Activated naive CD8-positive, alpha-beta T cell (primary cell): ENCODE data around the gene SETD4.

Experiments
- H3K27ac Mint-ChIP-seq: one replicate; pipeline ENCODE4 v1.8.0; 2021; ENCODE audit warnings: mixed read lengths
- H3K27me3 Mint-ChIP-seq: one replicate; pipeline ENCODE4 v1.8.0; 2021; ENCODE audit warnings: mixed read lengths
- H3K36me3 Mint-ChIP-seq: one replicate; pipeline ENCODE4 v1.8.0; 2021; ENCODE audit warnings: mixed read lengths
- H3K4me1 Mint-ChIP-seq: one replicate; pipeline ENCODE4 v1.8.0; 2021; ENCODE audit warnings: low read depth, mixed read lengths
- H3K4me3 Mint-ChIP-seq: one replicate; pipeline ENCODE4 v1.8.0; 2021; ENCODE audit warnings: mild to moderate bottlenecking, mixed read lengths
- H3K9me3 Mint-ChIP-seq: one replicate; pipeline ENCODE4 v1.8.0; 2021; ENCODE audit warnings: low read depth, mixed read lengths

SETD4 gene

DNA sequence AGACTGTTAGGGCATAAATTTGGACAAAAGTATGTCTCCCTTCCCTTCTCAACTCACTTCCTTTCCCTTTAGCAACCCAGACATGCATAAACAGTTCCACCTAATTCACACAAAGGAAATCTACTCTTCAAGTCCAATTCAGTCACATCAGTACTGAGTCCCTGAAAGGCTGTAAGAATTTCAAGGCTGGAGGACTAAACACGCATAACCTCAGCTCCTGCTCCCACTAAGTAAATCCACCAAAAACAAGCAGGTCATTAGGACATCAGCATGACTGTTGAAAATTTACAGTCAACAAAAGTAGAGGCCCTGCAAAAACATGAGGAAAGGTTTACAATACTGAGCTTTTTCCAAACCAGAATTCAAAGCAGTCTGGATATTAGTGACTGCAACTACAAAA, 18.4 kb downstream of the SETD4 start:
- H3K27me3 Mint-ChIP-seq = no peaks in the 10 kb centered on the region
- no peak overlapping the region for H3K27ac Mint-ChIP-seq
- H3K9me3 Mint-ChIP-seq = no peaks in the 10 kb centered on the region
- no peak overlapping the region for H3K4me3 Mint-ChIP-seq
- peaks cover 2% of the 10 kb centered on the region for H3K4me1 Mint-ChIP-seq
- H3K36me3 Mint-ChIP-seq = peaks cover 9% of the 10 kb centered on the region

DNA sequence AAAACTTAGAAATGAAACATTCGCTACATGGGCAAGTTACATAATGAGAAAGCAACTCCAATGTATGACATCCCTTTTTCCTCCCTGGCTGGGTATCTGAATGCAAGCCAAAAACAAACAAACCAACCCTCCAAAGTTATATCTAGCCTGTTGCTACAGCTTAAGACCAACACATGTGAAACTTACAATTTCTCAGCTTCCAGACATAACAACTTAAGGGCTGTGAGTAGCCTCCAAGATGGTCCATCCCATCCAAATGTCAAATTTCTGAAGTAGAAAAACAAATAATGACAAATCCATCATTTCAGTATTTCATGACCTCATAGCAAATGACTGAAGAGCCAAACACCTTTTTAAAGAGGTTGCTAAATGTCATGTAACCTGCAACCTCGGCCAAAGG, 19.9 kb downstream of the SETD4 start:
- no peaks in the 10 kb centered on the region for H3K27me3 Mint-ChIP-seq
- no peak overlapping the region for H3K27ac Mint-ChIP-seq
- H3K9me3 Mint-ChIP-seq = no peaks in the 10 kb centered on the region
- peaks cover 2% of the 10 kb centered on the region for H3K4me1 Mint-ChIP-seq
- H3K4me3 Mint-ChIP-seq = no peak overlapping the region
- H3K36me3 Mint-ChIP-seq = peaks cover 15% of the 10 kb centered on the region

DNA sequence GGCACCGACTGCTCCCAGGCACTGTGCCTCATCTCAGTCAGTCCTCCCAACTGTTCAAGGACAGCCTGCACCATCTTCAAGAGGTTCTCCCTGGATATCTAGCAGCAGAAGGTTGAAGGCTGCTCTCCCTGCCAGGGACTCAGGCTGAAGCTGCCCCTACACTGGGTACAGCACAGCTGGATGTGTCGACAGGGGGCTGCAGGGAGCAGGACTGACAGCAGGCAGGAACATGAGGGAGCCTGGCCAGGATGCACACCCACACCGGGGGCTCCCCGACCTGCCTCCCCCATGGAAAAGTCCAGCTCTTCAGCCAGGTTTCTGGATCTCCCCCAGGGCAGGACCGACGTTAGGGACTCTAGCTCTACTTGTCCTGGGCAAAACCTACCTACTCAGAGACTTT, 20.5 kb downstream of the SETD4 start:
- Mint-ChIP-seq H3K4me3 (no peak overlapping the region), H3K27me3 (no peaks in the 10 kb centered on the region), H3K9me3 (no peaks in the 10 kb centered on the region), H3K36me3 (peaks cover 13% of the 10 kb centered on the region), H3K4me1 (no peaks in the 10 kb centered on the region), H3K27ac (no peak overlapping the region)

DNA sequence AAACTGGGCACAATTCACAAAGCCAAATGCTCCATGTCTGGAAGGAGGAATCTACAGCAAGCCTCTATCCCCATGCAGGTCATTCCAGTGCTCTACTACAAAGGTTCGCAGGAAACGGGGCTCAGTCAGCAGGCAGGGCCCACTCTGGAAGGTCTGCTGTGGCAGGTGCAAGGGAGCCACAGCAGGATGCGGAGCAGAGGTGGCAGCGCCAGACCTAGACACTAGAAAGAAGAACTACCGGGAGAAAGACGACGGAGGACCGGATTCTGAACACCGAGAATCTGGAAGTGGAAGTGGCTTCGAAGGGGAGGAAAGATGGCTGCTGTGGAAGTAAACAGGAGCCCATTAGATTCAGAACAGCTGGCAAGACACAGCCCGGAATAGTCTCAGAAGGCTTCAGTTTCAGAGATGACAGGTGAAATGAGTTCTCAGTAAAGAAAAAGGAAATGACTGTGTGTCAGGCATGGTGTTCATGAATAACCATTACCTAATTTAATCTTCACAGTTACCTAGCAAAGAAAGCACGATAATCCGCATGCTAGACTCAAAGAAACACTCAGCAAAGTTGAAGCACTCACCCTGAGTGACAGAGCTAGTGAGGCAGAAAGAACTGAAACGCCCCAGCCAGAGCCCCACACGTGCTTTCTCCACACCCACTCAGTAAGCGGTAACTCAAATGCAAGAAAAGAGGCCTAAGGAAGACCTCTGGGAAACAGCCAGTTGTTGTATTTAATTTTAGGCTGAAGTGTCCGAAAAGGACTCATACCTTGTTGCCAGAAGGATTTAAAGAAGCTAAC, 21.4 kb downstream of the SETD4 start:
- H3K4me3 Mint-ChIP-seq = no peak overlapping the region
- H3K9me3 Mint-ChIP-seq = no peaks in the 10 kb centered on the region
- no peak overlapping the region for H3K27ac Mint-ChIP-seq
- H3K27me3 Mint-ChIP-seq = no peaks in the 10 kb centered on the region
- H3K36me3 Mint-ChIP-seq = peaks cover 11% of the 10 kb centered on the region
- no peaks in the 10 kb centered on the region for H3K4me1 Mint-ChIP-seq

DNA sequence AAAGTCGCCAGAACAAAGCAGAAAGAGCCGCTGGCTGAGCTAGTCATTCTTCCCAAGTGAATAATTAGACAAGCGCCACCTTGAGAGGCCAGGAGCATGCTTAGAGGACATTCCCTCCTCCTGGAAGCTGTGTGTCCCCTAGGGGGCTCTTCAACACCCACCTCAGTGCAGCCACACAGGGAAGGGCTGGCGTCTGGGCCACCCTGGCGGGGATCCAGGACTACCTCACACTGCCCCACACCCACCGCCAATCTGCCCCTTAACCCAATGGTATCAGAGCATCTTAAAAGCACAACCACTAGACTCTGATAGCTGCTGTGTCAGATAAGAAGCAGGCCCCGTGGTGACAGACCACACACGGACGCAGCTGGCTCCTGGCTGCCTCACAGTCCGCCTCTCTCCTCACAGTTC, 24.9 kb downstream of the SETD4 start:
- Mint-ChIP-seq H3K9me3 (no peaks in the 10 kb centered on the region), H3K4me3 (no peak overlapping the region), H3K27me3 (no peaks in the 10 kb centered on the region), H3K4me1 (no peaks in the 10 kb centered on the region), H3K27ac (no peak overlapping the region), H3K36me3 (peaks cover 11% of the 10 kb centered on the region)

DNA sequence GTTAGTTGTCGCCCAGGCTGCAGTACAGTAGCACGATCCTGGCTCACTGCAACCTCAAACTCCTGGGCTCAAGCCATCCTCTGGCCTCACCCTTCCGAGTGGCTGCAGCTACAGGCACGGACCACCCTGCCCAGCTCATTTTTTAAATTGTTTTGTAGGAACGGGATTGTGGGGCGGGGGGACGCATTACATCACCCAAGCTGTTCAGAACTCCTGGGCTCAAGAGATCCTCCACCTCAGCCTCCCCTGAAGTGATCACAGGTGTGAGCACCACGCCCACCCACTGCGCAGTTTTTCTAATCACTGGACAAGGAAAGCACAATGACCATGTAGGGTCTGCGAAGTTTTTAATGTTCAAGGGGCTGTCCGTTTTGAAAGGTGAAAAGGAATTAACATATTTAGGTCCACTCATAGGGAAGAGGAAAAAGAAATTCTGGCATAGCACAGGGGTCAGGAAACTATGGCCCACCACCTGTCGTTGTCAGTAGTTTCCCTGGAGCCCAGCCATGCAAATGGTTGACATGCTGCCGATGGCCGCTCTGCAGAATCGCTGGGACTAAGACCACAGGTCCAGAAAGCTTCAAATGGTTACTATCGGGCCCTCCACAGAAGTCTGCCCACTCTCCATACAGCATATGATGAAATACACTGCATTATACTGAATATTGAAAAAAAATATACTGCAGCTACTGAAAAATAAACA, 26.0 kb downstream of the SETD4 start:
- H3K27me3 Mint-ChIP-seq = no peaks in the 10 kb centered on the region
- H3K36me3 Mint-ChIP-seq = peaks cover 8% of the 10 kb centered on the region
- no peak overlapping the region for H3K4me3 Mint-ChIP-seq
- H3K9me3 Mint-ChIP-seq = no peaks in the 10 kb centered on the region
- no peaks in the 10 kb centered on the region for H3K4me1 Mint-ChIP-seq
- H3K27ac Mint-ChIP-seq = no peak overlapping the region

DNA sequence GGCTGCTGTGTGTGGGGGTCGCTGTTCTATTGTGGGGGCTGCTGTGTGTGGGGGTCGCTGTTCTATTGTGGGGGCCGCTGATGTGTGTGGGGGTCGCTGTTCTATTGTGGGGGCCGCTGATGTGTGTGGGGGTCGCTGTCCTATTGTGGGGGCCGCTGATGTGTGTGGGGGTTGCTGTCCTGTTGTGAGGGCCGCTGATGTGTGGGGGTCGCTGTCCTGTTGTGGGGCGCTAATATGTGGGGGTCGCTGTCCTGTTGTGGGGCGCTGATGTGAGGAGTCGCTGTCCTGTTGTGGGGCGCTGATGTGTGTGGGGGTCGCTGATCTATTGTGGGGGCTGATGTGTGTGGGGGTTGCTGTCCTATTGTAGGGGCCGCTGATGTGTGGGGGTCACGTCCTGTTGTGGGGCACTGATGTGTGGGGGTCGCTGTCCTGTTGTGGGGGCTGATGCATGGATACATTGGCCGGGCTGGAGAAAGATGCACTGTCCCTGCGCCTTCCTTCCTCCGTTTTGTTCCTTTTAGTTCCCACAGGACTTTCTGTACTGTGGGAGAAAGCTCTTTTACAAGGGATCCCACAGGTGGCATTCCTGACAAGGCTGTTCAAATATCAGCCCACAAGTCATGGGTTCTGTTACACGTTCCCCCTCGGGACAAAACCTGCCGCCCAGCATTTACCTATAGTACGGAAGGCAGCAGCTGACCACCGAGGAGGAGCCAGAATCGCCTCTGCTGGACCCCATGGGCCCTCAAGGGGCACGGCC, 27.5 kb downstream of the SETD4 start:
- H3K9me3 Mint-ChIP-seq = no peaks in the 10 kb centered on the region
- H3K27me3 Mint-ChIP-seq = no peaks in the 10 kb centered on the region
- peaks cover 8% of the 10 kb centered on the region for H3K36me3 Mint-ChIP-seq
- H3K27ac Mint-ChIP-seq = no peak overlapping the region
- no peak overlapping the region for H3K4me3 Mint-ChIP-seq
- peaks cover 4% of the 10 kb centered on the region for H3K4me1 Mint-ChIP-seq

DNA sequence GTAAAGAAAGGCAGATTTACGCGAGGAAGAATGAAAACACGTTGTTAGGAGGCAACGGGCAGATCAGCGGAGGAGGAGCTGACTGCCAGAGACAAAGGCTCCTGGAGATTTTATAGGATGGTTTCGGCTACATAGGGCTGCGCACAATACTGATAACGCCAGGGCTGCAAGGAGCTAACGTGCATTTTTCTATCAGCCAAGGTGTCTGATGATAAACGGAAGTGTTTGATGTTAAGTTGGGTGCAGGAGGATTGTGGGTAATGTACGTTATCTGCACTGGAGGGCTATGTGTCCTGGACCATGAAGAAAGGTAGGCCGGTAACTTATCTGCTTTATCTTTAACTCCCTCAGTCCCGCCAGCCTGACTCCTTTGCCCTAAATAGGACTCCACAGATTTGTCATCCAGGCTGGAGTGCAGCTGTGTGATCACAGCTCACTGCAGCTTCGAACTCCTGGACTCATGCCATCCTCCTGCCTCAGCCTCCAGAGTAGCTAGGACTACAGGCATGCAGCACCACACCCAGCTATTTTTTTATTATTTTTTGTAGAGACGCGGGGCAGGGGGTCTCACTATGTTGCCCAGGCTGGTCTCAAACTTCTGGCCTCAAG, 29.6 kb downstream of the SETD4 start:
- H3K27ac Mint-ChIP-seq = no peak overlapping the region
- peaks cover 4% of the 10 kb centered on the region for H3K4me1 Mint-ChIP-seq
- H3K4me3 Mint-ChIP-seq = no peak overlapping the region
- H3K36me3 Mint-ChIP-seq = no peaks in the 10 kb centered on the region
- H3K27me3 Mint-ChIP-seq = no peaks in the 10 kb centered on the region
- H3K9me3 Mint-ChIP-seq = no peaks in the 10 kb centered on the region

DNA sequence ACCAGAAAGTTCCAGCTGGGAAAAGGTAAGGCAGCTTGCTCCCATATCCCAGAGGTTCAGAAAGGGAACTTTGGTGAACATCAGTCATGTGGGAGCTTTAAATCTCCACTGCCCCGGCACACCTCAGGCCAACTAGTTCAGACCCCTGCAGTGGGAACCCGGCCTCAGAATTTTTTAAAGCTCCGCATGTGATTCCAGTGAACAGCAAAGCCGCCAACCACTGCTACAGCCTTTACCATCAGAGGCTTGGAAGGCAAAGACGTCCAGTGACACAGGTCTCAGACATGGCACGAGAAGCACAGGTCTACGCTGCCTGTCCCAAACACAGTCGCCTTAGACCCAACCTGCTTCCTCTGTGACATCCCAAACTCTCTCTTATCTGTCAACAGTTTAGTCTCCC, 31.0 kb downstream of the SETD4 start:
- H3K4me3 Mint-ChIP-seq = no peak overlapping the region
- no peak overlapping the region for H3K27ac Mint-ChIP-seq
- H3K9me3 Mint-ChIP-seq = no peaks in the 10 kb centered on the region
- H3K36me3 Mint-ChIP-seq = no peaks in the 10 kb centered on the region
- H3K4me1 Mint-ChIP-seq = peaks cover 4% of the 10 kb centered on the region
- no peaks in the 10 kb centered on the region for H3K27me3 Mint-ChIP-seq

DNA sequence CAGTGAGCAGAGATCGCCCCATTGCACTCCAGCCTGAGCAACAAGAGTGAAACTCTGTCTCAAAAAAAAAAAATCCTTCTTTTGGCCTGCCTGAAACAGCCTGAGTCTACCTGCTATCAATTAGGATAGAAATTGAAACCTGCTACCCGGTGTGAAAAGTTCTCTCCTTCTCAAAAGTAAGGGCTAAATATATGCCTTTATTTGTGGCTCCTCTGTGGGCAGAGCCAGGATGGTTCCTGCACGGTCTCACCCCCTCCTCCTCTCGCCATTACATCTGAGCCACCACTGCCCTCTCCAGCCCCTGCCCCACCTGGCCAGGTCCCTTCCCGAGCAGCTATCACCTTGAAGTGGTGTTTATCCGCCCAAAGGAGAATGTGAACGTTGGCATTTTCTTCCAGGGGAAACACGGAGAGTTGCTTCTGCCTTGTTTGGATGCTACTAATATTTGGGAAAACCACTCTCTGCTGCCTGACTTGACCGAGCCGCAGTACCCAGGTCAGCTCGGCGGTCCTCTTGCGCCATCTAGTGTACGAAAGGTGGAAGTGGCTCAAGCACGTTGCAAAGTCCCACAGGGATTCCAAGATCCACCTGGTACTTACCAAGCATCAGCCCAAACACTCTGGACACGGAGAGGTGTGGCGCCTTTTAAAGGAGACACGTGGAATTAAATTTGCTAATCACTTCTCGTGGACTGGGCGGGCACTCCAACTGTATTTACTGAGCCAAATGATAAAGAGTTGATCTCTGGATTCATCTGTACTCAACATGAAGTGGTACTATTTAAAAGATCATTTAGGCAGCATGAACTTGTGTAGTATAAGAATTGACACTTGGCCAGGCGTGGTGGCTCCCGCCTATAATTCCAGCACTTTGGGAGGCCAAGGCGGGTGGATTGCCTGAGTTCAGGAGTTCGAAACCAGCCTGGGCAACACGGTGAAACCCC, 31.9 kb downstream of the SETD4 start:
- Mint-ChIP-seq H3K4me3 (no peak overlapping the region), H3K36me3 (no peaks in the 10 kb centered on the region), H3K27me3 (no peaks in the 10 kb centered on the region), H3K9me3 (no peaks in the 10 kb centered on the region), H3K4me1 (peaks cover 4% of the 10 kb centered on the region), H3K27ac (no peak overlapping the region)

DNA sequence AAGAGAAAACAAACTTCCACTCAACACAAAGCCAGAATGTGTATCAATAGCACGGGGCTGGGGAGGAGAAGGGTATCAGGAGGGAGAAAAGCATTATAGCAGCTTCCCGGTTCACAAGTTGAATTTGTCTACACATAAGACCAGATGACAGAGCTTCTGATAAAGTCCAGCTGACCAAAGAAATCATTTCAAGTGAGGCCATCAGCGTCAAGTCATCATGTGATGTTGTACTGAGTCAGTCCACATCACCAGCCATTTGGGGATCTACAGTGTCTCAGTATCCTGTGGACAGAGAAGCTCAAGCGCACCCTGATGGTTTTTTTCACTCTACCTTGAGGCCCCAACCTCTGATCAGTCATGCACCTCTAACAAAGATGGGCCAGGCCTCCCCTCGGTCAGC, 33.0 kb downstream of the SETD4 start:
- H3K27me3 Mint-ChIP-seq = no peaks in the 10 kb centered on the region
- peaks cover 4% of the 10 kb centered on the region for H3K4me1 Mint-ChIP-seq
- H3K27ac Mint-ChIP-seq = no peak overlapping the region
- no peaks in the 10 kb centered on the region for H3K9me3 Mint-ChIP-seq
- H3K4me3 Mint-ChIP-seq = no peak overlapping the region
- H3K36me3 Mint-ChIP-seq = no peaks in the 10 kb centered on the region

DNA sequence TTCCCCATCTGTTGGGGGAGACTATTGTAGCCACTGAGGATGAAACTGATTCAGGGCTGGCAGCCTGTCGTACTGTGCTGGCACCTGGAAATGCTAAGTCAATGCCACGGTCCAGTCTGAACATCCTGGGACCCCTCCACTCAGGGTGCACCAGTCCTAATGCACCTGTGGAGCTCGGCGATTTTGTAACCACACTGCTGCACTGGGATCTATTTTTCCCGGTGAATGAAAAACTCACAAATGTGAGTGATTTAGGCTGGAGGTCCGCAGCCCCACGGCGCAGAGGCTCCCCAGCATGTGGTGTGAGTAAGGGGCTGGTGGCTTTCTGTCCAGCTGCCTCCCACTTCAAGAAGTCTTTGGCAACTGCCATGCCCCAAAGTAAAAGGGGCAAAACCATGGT, 35.5 kb downstream of the SETD4 start:
- no peak overlapping the region for H3K27ac Mint-ChIP-seq
- no peak overlapping the region for H3K4me3 Mint-ChIP-seq
- H3K27me3 Mint-ChIP-seq = no peaks in the 10 kb centered on the region
- H3K36me3 Mint-ChIP-seq = peaks cover 8% of the 10 kb centered on the region
- H3K4me1 Mint-ChIP-seq = peaks cover 4% of the 10 kb centered on the region
- H3K9me3 Mint-ChIP-seq = peaks cover 4% of the 10 kb centered on the region

DNA sequence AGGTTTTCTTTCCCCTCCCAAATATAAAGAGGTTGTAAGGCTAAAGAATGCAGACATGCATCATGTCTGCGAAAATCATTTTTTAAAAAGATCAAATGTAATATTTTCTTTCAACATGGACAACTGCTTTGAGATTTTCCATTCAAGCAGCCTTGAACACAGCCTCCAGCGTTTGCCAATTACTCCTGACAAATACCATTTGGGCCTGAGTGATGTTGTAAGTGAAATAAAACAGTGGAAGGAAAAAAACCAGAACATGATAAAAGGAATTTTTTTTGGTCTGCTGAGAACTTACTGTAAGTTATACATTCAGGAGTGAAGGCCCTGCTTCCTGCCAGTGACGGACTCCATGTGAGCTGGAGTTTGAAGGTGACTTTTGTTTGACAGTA, 37.2 kb downstream of the SETD4 start:
- Mint-ChIP-seq H3K4me1 (no peaks in the 10 kb centered on the region), H3K27ac (no peak overlapping the region), H3K27me3 (no peaks in the 10 kb centered on the region), H3K36me3 (peaks cover 8% of the 10 kb centered on the region), H3K4me3 (no peak overlapping the region), H3K9me3 (peaks cover 4% of the 10 kb centered on the region)

DNA sequence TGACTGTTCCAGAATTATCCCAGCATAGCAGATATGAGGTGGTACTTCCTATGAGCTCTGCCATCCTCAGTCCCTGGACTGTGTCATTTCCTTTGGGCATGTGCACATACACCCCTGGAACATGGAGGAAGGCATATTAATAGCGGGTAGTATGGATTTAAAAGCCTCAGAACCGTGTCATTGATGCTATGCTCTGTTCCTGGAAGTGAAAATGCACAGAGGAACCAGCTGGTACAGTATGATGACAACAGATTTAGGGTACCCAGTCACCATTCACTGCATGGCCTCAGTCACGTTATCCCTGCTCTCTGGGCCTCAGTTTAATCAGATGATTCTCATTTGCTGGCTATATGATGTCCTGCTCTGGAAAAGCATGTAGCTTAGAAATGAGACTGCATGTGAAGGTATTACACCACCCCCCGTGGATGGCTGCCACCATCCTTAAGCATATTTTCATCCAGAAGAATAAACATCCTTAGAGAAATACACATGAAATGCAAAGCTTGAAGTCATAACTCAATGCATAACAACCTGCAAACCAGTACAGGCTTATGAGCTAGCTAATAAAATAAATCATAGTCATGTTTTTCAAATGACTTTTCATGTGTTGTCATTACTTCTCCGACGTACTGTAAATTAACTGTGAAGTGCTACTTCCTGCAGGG, 37.8 kb downstream of the SETD4 start:
- H3K27me3 Mint-ChIP-seq = no peaks in the 10 kb centered on the region
- H3K27ac Mint-ChIP-seq = no peak overlapping the region
- H3K4me1 Mint-ChIP-seq = no peaks in the 10 kb centered on the region

More for the DNA sequence above, 37.8 kb downstream of the SETD4 start:
- no peak overlapping the region for H3K4me3 Mint-ChIP-seq
- H3K36me3 Mint-ChIP-seq = peaks cover 8% of the 10 kb centered on the region
- peaks cover 4% of the 10 kb centered on the region for H3K9me3 Mint-ChIP-seq
